GM18858 (cell line): ENCODE results near the gene TNS1.

ENCODE experiments used
- ATAC-seq: cut with Tn5 transposase; IDR thresholded peaks from one replicate; pipeline ENCODE4 v1.9.1; 2021; ENCODE audit not compliant: unreplicated experiment

TNS1 gene

GRCh38 chr2:217854684-217855420 lies 147.9 kb downstream of the TNS1 start:
- ATAC-seq = no peak

GRCh38 chr2:217853961-217854360 lies 148.8 kb downstream of the TNS1 start:
- ATAC-seq = no peak

GRCh38 chr2:217853301-217853881 lies 149.4 kb downstream of the TNS1 start:
- ATAC-seq = no peak

GRCh38 chr2:217852555-217853211 lies 150.1 kb downstream of the TNS1 start:
- no peak for ATAC-seq

- no peak for ATAC-seq
These were observed 151.4 kb downstream of the TNS1 start for GRCh38 chr2:217851191-217852020.

- no peak for ATAC-seq
These were observed 153.4 kb downstream of the TNS1 start for GRCh38 chr2:217849154-217849975.

GRCh38 chr2:217848351-217848957 lies 154.3 kb downstream of the TNS1 start:
- ATAC-seq = no peak

- no peak for ATAC-seq
These were observed 155.0 kb downstream of the TNS1 start for GRCh38 chr2:217847552-217848350.

- no peak for ATAC-seq
These were observed 155.7 kb downstream of the TNS1 start for GRCh38 chr2:217847115-217847514.

- no peak for ATAC-seq
These were observed 156.5 kb downstream of the TNS1 start for GRCh38 chr2:217846321-217846743.

- ATAC-seq = no peak
These were observed 157.5 kb downstream of the TNS1 start for GRCh38 chr2:217845301-217845700.

- ATAC-seq = no peak
These were observed 158.1 kb downstream of the TNS1 start for GRCh38 chr2:217844696-217845095.

GRCh38 chr2:217843324-217843723 lies 159.5 kb downstream of the TNS1 start:
- ATAC-seq = no peak

GRCh38 chr2:217842017-217842416 lies 160.8 kb downstream of the TNS1 start:
- ATAC-seq = no peak

GRCh38 chr2:217840522-217840921 lies 162.3 kb downstream of the TNS1 start:
- no peak for ATAC-seq

GRCh38 chr2:217839750-217840107 lies 163.1 kb downstream of the TNS1 start:
- ATAC-seq = no peak

- ATAC-seq = no peak
These were observed 163.6 kb downstream of the TNS1 start for GRCh38 chr2:217839073-217839749.

- no peak for ATAC-seq
These were observed 164.4 kb downstream of the TNS1 start for GRCh38 chr2:217838409-217838831.

GRCh38 chr2:217837530-217837929 lies 165.3 kb downstream of the TNS1 start:
- no peak for ATAC-seq
